Astrocyte of the spinal cord (primary cell): Measurements from ENCODE around the gene SH3GL3.

ENCODE experiments used
- DNase-seq: peaks from one replicate; pipeline ENCODE4 v3.0.0; 2011; ENCODE audit warnings: low read depth, low spot score
- H3K4me3 ChIP-seq: 2 replicates; pipeline ENCODE4 v1.5.1; 2011; ENCODE audit warnings: low read depth, mild to moderate bottlenecking, low read length, moderate library complexity
- in situ Hi-C: cut with HindIII; loops from 2 replicates; pipeline ENCODE4 v1.10.0; 2017; ENCODE audit warnings: low sequenced_read_pairs
- TF ChIP-seq, protein P1 (sequence below): IDR thresholded peaks from 2 replicates; pipeline ENCODE4 v1.5.1; 2012; ENCODE audit warnings: low read depth, mild to moderate bottlenecking, low read length, inconsistent platforms

The SH3GL3 gene

DNA sequence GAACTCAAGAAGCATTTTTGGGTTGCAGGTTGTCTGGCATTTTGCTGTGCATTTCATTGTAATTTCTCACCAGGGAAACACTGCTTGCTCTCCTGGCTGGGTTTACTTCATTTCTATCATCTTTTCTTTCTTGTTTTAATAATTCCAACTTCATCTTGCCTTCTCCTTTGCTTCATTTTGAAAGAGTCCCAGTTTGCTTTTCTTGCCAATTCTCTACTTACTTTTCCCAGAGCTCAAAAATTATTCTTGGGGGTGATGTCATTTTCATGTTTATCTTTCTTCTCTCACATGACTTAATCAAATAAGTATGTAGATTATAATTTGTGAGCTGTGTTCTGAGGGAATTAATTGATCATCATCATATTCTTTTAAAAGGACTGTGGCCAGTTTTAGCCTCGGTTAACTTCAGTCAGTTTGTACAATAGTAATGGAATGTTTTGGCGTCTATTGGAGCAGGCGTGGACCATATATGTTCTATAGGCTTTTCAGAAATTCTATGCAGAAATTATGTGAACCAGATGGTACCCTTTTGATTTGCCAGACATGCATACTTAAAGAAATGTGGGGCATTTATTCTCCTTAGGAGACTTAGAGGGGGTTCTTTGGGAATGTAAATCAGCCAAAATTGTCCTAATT lies 30.1 kb downstream of the SH3GL3 start:
- TF ChIP-seq, protein P1, sequence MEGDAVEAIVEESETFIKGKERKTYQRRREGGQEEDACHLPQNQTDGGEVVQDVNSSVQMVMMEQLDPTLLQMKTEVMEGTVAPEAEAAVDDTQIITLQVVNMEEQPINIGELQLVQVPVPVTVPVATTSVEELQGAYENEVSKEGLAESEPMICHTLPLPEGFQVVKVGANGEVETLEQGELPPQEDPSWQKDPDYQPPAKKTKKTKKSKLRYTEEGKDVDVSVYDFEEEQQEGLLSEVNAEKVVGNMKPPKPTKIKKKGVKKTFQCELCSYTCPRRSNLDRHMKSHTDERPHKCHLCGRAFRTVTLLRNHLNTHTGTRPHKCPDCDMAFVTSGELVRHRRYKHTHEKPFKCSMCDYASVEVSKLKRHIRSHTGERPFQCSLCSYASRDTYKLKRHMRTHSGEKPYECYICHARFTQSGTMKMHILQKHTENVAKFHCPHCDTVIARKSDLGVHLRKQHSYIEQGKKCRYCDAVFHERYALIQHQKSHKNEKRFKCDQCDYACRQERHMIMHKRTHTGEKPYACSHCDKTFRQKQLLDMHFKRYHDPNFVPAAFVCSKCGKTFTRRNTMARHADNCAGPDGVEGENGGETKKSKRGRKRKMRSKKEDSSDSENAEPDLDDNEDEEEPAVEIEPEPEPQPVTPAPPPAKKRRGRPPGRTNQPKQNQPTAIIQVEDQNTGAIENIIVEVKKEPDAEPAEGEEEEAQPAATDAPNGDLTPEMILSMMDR: no peak
- no peak for DNase-seq
- in situ Hi-C loops: no loop called here
- no peak overlapping the region for H3K4me3 ChIP-seq

DNA sequence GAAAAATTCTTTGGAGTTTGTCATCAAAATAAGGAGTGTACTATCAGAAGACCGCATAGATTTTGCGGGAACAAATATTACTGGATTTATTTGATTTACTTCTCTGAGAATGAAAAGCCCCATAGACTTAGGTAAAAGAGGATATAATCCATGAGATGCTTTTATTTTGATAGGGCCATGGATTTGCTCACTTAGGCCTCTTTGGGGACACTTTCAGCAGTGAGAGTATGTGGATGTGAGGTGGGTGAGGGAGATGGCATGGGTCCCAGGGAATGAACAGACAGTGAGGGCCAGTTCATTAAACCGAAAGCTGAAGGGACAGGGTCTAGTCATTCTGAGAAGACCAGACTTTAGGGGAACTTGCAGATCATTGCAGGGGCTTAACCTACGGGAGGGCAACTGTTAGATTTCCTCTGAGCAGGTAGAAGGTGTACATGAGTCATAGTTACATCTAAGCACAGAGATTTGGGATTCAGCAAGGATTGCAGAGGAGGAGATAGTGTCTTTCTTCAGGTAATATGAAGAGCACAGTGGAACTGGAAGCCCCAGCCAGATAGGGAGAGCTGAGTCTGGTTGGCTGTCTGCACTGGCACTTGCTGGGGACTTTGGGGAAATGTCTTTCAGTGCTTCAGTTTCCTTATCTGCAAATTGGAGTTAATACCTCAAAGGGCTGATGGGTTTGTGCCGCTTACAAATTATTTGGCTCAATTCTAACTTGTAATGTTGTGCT lies 30.8 kb downstream of the SH3GL3 start:
- H3K4me3 ChIP-seq: no peak overlapping the region
- TF ChIP-seq, protein P1: no peak
- in situ Hi-C loops: no loop called here
- DNase-seq: no peak

DNA sequence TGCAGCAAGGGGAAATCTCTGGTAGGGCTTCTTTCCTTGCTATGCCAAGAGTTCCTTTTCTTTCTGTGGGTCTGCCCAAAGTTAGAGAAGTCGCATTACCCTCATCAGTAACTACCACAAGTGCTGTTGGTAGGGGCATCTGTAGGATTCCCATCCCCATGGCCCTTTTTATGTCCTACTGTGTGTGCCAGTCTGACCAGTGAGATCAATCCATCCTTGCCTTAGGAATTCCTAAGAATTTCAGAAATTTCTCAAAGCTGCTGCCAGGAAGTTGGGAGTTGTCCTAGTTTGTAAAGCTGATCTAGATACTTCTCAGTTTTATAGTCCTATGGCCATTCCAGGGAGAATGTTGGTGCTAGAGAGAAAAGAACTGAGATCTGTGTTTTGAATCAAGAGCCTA lies 36.5 kb downstream of the SH3GL3 start:
- DNase-seq: no peak
- TF ChIP-seq, protein P1: no peak
- no peak overlapping the region for H3K4me3 ChIP-seq
- in situ Hi-C loops: no loop called here

DNA sequence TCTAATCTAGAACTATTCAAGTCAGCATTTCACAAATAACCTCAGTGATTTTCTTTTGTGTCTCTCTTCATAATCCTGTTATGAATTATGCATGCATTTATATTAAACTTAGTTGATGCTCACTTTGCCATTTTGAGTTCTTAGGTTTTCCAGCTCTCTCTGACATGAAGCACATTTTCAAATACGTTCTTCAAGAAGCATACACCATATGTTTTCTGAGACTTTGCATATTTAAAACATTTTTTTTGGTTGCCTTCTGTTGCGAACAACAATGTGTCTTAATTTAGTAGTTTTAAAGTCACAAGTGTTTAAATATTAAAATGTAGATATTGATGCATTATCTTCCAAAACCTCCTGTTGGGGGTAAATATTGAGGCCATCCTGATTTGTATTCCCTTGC lies 37.5 kb downstream of the SH3GL3 start:
- no peak overlapping the region for H3K4me3 ChIP-seq
- TF ChIP-seq, protein P1: no peak
- in situ Hi-C loops: no loop called here
- no peak for DNase-seq

DNA sequence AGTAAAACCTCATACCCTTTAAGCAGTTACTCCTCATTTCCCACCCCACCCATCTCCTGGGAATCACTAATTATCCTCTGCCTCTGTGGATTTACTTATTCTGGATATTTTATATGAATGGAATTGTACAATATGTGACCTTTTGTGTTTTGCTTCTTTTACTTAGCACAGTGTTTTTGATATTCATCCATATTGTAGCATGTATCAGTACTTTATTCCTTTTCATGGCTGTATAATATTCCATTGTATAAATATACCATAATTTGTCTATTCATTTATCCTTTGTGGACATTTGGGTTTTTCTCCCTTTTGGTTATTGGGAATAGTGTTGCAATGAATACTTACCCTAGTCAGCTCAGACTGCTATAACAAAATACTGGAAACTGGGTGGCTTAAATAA lies 39.2 kb downstream of the SH3GL3 start:
- TF ChIP-seq, protein P1: no peak
- DNase-seq: no peak
- no peak overlapping the region for H3K4me3 ChIP-seq
- in situ Hi-C loops: no loop called here

DNA sequence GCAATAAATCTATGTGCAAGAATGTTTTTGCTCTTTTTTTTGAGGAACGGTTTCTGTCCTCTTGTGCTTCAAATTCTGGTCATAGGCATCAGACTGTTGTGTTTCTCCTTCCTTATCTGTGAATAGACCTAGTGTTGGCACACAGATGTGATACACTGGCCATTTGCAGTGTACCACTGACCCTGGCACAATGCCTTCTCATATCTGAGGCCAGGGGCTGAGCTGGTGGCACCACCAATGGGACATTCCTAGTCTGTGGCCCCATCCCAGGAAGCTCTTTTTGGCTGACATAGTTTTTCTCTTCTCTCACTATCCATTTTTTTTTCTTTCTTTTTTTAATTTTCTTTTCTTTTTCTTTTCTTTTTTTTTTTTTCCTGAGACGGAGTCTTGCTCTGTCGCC lies 40.4 kb downstream of the SH3GL3 start:
- TF ChIP-seq, protein P1: no peak
- in situ Hi-C loops: no loop called here

More for the DNA sequence above, 40.4 kb downstream of the SH3GL3 start:
- DNase-seq: no peak
- H3K4me3 ChIP-seq: no peak overlapping the region
